Activated CD8-positive, alpha-beta T cell treated with anti-CD3 and anti-CD28 coated beads, Interleukin-2, amount 10 ng/mL, durations not matched to agents 7 days and 5 days (primary cell): ENCODE data around the gene SYNGR3. TPM values are rescaled to one million over a fixed set of nuclear protein-coding genes. Genes with fewer than 3 reads are reported as not detected.

Source experiments
- ATAC-seq: fragments of 150-1000 bp; cut with Tn5 transposase; one replicate; pipeline ENCODE4 v1.10.0; 2021; ENCODE audit warnings: moderate library complexity
- CTCF ChIA-PET: fragments of 350-600 bp; sonication (Branson Sonifier 250); formaldehyde crosslinking; loops from one replicate; lab custom pipeline; 2021; ENCODE audit warnings: antibody characterized with exemption; lab: Charles Lee
- POLR2A ChIA-PET: fragments of 350-600 bp; sonication (Branson Sonifier 250); formaldehyde crosslinking; loops from one replicate; lab custom pipeline; 2021; ENCODE audit warnings: antibody characterized with exemption; lab: Charles Lee
- DNase-seq: peaks from one replicate; pipeline ENCODE4 v3.0.0-alpha.2; 2020
- H3K27ac Mint-ChIP-seq: one replicate; pipeline ENCODE4 v1.8.0; 2021; ENCODE audit warnings: mild to moderate bottlenecking, mixed read lengths
- H3K27me3 Mint-ChIP-seq: one replicate; pipeline ENCODE4 v1.8.0; 2021; ENCODE audit warnings: low read depth, mixed read lengths
- H3K36me3 Mint-ChIP-seq: one replicate; pipeline ENCODE4 v1.8.0; 2021; ENCODE audit warnings: low read depth, mixed read lengths
- H3K4me1 Mint-ChIP-seq: one replicate; pipeline ENCODE4 v1.8.0; 2021; ENCODE audit warnings: low read depth, mixed read lengths
- H3K4me3 Mint-ChIP-seq: one replicate; pipeline ENCODE4 v1.8.0; 2021; ENCODE audit warnings: mild to moderate bottlenecking, mixed read lengths
- H3K9me3 Mint-ChIP-seq: one replicate; pipeline ENCODE4 v1.8.0; 2022; ENCODE audit warnings: mixed read lengths; ENCODE audit not compliant: insufficient read depth
- total RNA-seq, 2 experiments: library from RNA; stranded (reverse); gene quantifications; one replicate each; pipeline ENCODE4 v1.2.3, GENCODE V29; 2021

Gene SYNGR3
- total RNA-seq, 2 experiments from 2014 or later = 2.6 to 3.4 TPM

DNA sequence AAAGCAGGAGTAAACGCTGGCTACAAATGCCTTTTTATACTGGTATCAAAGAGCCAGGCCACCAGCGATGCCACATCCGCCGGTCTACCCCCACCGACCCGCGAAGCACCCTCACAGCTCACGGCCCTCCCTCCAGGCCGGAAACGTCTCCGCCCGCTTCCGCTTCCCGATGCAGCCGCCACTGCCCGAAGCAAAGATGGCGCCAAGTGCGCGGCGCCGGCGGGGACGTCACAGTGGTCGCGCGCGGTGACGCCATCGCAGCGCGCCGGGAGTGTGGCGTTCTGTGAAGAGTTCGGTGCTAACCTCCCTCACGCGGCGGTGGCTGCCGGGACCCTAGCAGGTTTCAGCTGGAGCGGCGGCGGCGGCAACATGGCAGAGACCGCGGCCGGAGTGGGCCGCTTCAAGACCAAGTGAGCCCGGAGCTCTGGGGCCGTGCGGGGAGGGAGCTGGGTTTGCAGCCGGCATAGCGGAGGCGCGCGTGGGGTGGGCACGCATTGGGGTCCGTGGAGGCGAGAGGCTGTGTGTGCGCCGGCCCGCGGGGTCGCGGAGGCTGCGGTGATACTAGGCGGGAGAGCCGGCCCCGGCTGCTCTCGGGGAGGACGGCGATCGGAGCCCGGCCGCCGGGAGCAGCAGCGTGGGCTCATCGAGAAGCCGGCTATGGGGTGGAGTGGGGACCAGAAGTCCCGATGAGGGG is 17.8 kb upstream of the SYNGR3 start, which contains the start of gene TBL3:
TSS of gene TBL3 (plus strand) at position 258 of the 694 bp plus-strand sequence. CDS start at position 370, 112 bp downstream.
- Mint-ChIP-seq H3K36me3 (peaks cover 10% of the 10 kb centered on the region), H3K4me1 (peaks cover 30% of the 10 kb centered on the region), H3K4me3 (peak within 1 kb of the TSS; percentile 94), H3K27me3 (no peaks in the 10 kb centered on the region), H3K27ac (peak within 1 kb of the TSS; percentile 97), H3K9me3 (no peaks in the 10 kb centered on the region)
- CTCF ChIA-PET = interaction anchor here (0.8 to 1.6 kb wide), 3 partner anchors 11 to 169 kb away, joined by 3 to 5 read pairs (median 4); no protein-coding TSS in a partner anchor
- POLR2A ChIA-PET = interaction anchor here (0.6 to 3.3 kb wide), 12 partner anchors 9 to 997 kb away, joined by 3 to 19 read pairs (median 5); partner anchors contain the start of genes GFER, MSRB1, NDUFB10 and NOXO1
- ATAC-seq (peak; percentile 92), DNase-seq (peak; percentile 98)

DNA sequence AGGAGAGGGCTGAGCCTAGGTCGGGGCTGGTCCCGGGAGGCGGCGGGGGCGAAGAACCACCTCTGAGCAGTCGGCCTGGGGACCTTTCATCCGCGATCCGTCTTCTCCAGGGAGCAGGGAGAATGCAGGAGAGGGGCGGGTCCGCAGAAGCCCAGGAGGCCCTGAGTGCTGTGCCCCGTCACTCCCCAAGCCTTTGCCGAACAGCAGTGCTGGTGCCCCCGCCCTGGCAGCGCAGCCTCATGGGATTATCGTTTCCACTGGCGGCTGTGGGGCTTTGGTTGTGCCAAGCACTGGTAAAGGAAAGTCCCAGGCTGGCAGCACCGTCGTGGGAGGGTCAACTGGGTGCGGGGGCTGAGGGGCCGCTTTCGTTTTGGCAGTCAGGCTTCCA is 17.3 kb upstream of the SYNGR3 start:
- ChIA-PET POLR2A (interaction anchor here (0.6 to 3.3 kb wide), 8 partner anchors 8 to 275 kb away, joined by 3 to 19 read pairs (median 6); partner anchors contain the start of genes GFER, NDUFB10, NOXO1 and TRAF7), CTCF (interaction anchor here (1.3 to 1.6 kb wide), 2 partner anchors 32 to 168 kb away, joined by 4 to 5 read pairs; no protein-coding TSS in a partner anchor)
- Mint-ChIP-seq H3K4me1 (peaks cover 30% of the 10 kb centered on the region), H3K27ac (peak overlapping the region; percentile 97), H3K27me3 (no peaks in the 10 kb centered on the region), H3K4me3 (peak overlapping the region; percentile 94), H3K36me3 (peaks cover 10% of the 10 kb centered on the region), H3K9me3 (no peaks in the 10 kb centered on the region)
- peak; percentile 10 for ATAC-seq
- DNase-seq = no peak

DNA sequence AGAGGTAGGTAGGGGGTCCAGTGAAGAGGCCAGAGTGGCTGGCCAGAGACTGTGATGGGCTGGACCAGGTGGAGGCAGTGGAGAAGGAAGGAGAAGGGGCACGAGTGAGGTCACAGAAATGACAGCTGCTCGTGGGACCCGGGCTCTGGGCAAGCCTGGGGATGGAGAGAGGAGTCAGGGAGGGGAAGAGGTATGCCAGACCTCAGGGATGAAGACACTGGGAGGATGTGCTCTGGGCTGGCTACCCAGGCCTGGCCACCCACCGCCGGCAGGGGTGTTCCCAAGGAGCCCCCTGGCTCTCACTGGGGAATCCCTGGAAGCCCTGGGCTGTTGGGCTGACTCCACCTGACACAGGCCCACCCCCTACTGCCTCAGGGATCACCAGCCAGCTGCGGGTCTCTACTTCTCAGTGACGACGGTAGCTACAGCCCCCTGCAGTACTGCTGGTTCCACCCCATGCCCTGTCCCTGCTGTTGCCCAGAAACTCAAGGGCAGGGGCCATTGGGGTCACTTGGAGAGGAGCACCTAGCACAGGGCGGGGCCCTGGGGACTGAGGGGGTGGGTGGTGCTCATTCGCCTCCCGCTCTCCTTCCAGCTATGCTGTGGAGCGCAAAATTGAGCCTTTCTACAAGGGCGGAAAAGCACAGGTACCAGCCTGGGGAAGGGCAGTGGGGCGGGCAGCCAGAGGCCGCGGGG is 16.2 kb upstream of the SYNGR3 start:
- no peak for ATAC-seq
- Mint-ChIP-seq H3K9me3 (no peaks in the 10 kb centered on the region), H3K27ac (peak overlapping the region; percentile 43), H3K27me3 (no peaks in the 10 kb centered on the region), H3K4me3 (peak overlapping the region; percentile 12), H3K36me3 (peaks cover 15% of the 10 kb centered on the region), H3K4me1 (peaks cover 30% of the 10 kb centered on the region)
- no peak for DNase-seq
- ChIA-PET POLR2A (interaction anchor here (0.6 to 1.3 kb wide), 2 partner anchors 9 to 273 kb away, joined by 3 to 5 read pairs; partner anchors contain the start of gene RPS2), CTCF (no interaction called here)

DNA sequence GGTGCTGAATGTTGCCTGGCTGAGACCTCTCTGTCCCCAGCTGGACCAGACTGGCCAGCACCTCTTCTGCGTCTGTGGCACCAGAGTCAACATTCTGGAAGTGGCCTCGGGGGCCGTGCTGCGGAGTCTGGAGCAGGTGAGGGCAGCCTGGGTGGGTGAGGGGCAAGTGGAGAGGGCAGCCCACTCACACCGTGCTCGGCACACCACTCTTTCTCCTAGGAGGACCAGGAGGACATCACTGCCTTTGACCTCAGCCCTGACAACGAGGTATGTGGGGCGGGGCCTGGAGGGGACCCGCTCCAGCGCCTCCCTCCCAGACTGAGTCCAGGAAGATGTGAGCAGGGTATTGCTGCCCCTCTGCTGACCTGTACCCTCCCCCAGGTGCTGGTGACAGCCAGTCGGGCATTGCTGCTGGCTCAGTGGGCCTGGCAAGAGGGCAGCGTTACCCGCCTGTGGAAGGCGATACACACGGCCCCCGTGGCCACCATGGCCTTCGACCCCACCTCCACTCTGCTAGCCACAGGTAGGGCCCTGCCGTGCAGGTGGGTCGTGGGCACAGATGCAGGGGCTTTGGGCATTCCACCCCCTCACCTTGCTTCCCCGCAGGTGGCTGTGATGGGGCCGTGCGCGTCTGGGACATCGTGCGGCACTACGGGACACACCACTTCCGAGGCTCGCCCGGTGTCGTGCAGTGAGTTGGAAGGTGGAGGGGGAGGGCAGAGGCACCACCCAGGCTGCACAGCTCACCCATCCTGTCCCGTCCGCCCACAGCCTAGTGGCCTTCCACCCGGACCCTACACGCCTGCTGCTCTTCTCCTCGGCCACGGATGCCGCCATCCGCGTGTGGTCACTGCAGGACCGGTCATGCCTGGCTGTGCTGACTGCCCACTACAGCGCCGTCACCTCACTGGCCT is 15.4 kb upstream of the SYNGR3 start:
- no peak for DNase-seq
- Mint-ChIP-seq H3K4me3 (peak overlapping the region; percentile 12), H3K27me3 (no peaks in the 10 kb centered on the region), H3K27ac (no peak overlapping the region), H3K36me3 (peaks cover 17% of the 10 kb centered on the region), H3K4me1 (peaks cover 30% of the 10 kb centered on the region), H3K9me3 (no peaks in the 10 kb centered on the region)
- ChIA-PET POLR2A (interaction anchor here (1.3 to 4.2 kb wide), 2 partner anchors 10 kb away, joined by 5 to 31 read pairs; partner anchors contain the start of gene RPS2), CTCF (no interaction called here)
- no peak for ATAC-seq

DNA sequence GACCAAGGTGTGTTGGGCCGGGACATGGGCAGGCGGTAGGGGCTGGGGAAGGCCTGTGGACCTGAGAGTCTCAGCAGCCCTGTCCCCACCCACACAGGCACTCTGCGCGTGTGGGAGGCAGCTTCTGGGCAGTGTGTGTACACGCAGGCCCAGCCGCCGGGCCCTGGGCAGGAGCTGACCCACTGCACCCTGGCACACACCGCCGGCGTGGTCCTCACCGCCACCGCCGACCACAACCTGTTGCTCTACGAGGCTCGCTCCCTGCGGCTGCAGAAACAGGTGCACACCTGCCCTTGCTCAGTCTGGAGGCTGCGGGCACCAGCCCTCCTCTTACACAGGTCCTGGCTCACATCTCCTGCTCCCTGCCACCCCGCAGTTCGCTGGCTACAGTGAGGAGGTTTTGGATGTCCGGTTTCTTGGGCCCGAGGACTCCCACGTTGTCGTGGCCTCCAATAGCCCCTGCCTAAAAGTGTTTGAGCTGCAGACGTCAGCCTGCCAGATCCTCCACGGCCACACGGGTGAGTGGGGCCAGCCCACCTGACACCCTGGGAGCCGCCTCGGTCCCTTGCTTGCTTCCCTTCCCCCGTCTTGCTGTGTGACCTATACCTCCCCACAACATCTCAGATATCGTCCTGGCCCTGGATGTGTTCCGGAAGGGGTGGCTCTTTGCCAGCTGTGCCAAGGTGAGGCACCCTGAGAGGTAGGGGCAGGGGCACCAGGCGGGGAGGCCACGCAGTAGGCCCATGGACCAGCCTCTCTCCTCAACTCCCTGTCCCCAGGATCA is 14.1 kb upstream of the SYNGR3 start:
- Mint-ChIP-seq H3K4me1 (peaks cover 28% of the 10 kb centered on the region), H3K27me3 (peaks cover 3% of the 10 kb centered on the region), H3K36me3 (peaks cover 18% of the 10 kb centered on the region), H3K9me3 (no peaks in the 10 kb centered on the region), H3K4me3 (no peak overlapping the region), H3K27ac (no peak overlapping the region)
- CTCF ChIA-PET = no interaction called here
- ATAC-seq (no peak), DNase-seq (no peak)
- POLR2A ChIA-PET = interaction anchor here (1.1 to 4.2 kb wide), 2 partner anchors 9 to 11 kb away, joined by 3 to 31 read pairs; partner anchors contain the start of genes GFER and RPS2

DNA sequence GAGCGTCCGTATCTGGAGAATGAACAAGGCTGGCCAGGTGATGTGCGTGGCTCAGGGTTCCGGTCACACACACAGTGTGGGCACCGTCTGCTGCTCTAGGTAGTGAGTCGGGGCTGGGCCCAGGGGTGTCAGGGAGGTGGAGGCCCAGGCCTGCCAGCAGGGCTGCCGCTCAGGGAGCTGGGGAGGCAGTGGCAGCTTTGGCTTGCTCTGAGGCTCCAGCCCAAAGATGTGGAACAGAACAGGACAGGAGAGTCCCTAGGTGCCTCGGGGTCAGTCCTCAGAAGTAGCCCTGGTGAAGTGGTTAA is 13.6 kb upstream of the SYNGR3 start:
- peaks cover 18% of the 10 kb centered on the region for H3K36me3 Mint-ChIP-seq
- no peak overlapping the region for H3K27ac Mint-ChIP-seq
- H3K27me3 Mint-ChIP-seq = peaks cover 7% of the 10 kb centered on the region
- no peaks in the 10 kb centered on the region for H3K9me3 Mint-ChIP-seq
- peaks cover 23% of the 10 kb centered on the region for H3K4me1 Mint-ChIP-seq
- DNase-seq (no peak), ATAC-seq (no peak)
- CTCF ChIA-PET = no interaction called here
- H3K4me3 Mint-ChIP-seq = no peak overlapping the region
- POLR2A ChIA-PET = interaction anchor here (1.1 to 4.2 kb wide), 2 partner anchors 8 to 11 kb away, joined by 3 to 31 read pairs; partner anchors contain the start of genes GFER and RPS2

DNA sequence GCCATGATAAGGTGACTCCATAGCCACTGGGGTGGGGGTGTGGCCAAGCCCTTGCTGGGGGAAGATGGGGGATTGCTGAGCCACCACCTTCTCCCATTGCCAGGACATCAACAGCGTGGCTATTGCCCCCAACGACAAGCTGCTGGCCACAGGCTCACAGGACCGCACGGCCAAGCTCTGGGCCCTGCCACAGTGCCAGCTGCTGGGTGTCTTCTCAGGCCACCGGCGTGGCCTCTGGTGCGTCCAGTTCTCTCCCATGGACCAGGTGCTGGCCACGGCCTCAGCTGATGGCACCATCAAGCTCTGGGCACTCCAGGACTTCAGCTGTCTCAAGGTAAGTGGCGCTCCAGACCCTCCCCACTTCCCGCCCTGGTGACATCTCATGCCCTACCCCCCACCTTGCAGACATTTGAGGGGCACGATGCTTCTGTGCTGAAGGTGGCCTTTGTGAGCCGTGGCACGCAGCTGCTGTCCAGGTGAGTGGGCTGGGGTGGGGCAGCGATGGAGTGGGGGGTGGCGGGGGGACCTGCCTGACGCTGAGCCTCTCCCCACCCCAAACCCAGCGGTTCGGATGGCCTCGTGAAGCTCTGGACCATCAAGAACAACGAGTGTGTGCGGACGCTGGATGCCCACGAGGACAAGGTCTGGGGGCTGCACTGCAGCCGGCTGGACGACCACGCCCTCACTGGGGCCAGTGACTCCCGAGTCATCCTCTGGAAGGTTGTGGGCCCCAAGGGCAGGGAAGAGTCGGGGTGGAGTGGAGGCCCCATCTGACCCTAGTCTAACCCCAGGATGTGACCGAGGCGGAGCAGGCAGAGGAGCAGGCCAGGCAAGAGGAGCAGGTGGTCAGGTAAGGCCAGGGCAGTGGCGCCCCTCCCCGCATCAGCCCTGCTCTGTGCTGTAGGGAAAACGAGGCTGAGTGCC is 12.6 kb upstream of the SYNGR3 start:
- Mint-ChIP-seq H3K9me3 (no peaks in the 10 kb centered on the region), H3K36me3 (peaks cover 18% of the 10 kb centered on the region), H3K27me3 (peaks cover 17% of the 10 kb centered on the region), H3K4me3 (no peak overlapping the region), H3K27ac (no peak overlapping the region), H3K4me1 (peaks cover 18% of the 10 kb centered on the region)
- POLR2A ChIA-PET = interaction anchor here (4.2 kb wide), 1 partner anchor 12 kb away, joined by 31 read pairs; the partner anchor contains the start of gene RPS2
- no peak for DNase-seq
- no peak for ATAC-seq
- CTCF ChIA-PET = no interaction called here

DNA sequence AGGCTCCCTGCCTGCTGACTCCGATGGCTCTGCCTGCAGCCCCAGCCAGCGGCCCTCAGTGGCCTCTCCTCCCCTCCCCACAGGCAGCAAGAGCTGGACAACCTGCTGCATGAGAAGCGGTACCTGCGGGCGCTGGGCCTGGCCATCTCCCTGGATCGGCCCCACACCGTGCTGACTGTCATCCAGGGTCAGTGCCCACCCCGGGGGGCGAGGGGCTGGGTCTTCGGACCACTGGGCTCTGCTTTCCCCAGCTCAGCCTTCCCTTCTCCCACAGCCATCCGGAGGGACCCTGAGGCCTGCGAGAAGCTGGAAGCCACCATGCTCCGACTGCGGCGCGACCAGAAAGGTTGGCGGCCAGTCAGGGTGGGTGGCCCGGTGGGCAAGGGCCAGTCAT is 11.9 kb upstream of the SYNGR3 start:
- ATAC-seq = no peak
- Mint-ChIP-seq H3K4me1 (peaks cover 12% of the 10 kb centered on the region), H3K27ac (no peak overlapping the region), H3K4me3 (no peak overlapping the region), H3K27me3 (peaks cover 23% of the 10 kb centered on the region), H3K9me3 (no peaks in the 10 kb centered on the region), H3K36me3 (peaks cover 18% of the 10 kb centered on the region)
- ChIA-PET CTCF (no interaction called here), POLR2A (interaction anchor here (1.0 to 4.2 kb wide), 2 partner anchors 13 kb away, joined by 4 to 31 read pairs; partner anchors contain the start of gene RPS2)
- DNase-seq = no peak

DNA sequence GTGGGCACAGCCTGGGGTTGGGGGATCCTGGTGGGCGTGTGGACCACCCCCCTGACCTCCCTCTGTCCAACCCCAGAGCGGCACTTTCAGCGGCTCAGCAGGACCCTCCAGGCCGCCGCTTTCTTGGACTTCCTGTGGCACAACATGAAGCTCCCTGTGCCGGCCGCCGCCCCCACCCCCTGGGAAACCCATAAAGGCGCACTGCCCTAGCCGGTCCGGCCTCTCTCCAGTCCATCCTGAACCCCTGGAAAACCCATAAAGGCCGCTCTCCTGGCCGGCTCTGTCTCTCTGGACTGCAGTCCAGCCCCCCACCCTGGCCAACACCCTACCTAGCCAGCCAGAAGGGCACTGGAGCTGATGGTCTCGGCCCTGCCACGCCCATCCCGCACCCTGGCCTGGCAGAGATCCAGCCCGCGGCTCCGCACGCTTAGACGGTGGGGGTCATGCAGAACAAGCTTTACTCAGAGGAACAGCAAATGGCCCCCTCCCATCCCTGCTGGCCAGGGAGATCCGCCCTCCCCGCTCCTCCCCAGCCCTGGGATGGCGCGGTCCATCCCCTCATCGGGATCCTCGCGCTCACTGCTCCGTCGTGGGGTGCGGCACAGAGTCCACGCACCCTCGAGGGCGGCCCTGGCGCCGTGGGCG is 11.2 kb upstream of the SYNGR3 start:
- Mint-ChIP-seq H3K36me3 (peaks cover 18% of the 10 kb centered on the region), H3K27ac (no peak overlapping the region), H3K4me3 (no peak overlapping the region), H3K4me1 (peaks cover 10% of the 10 kb centered on the region), H3K9me3 (no peaks in the 10 kb centered on the region), H3K27me3 (peaks cover 27% of the 10 kb centered on the region)
- ChIA-PET POLR2A (interaction anchor here (1.0 to 4.2 kb wide), 2 partner anchors 12 to 14 kb away, joined by 4 to 31 read pairs; partner anchors contain the start of gene RPS2), CTCF (no interaction called here)
- ATAC-seq (no peak), DNase-seq (no peak)
